ENCODE data around the gene ACER3. TPM values are rescaled to one million over a fixed set of nuclear protein-coding genes. Genes with fewer than 3 reads are reported as not detected.

The ACER3 gene
- total and polyA plus RNA-seq, 2 experiments from 2014 or later = 6.2 to 26.5 TPM

DNA sequence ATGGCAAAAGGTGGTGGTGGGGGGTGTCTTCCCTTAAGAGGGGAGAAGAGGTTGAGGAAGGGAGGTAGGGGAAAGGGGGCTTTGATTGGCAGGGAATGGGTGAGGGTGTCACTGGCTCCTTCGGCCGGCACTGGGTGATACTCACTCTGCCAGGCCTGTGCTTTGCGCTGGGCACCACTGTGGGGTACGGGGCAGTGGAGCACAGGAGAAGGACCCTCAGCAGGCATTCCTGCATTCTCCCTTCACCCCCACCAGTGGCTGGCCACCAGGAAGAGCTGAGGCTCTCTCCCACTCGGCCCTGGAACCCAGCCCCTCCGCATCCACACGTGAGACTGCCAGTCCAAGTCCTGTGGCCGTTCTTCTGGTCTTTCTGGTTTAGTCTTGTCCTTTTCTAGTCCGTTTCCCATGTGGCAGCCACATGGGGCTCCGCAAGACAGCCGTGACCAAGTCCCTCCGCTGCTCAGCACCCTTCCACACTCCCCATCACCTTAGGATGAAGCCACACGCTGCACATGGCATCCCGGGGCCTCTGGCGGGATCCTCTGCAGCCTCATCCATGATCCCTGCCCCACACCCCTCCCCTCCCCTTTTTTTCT lies 214.0 kb downstream of the ACER3 start:
- TF ChIP-seq STAT1 (IDR thresholded peaks at IDR 0.05; ENCODE audit: unreplicated experiment) = no peak
- no peak for TF ChIP-seq CREB1 (CRISPR knock-in tag; IDR thresholded peaks at IDR 0.05; ENCODE audit: low read depth)
- TF ChIP-seq, protein P1, sequence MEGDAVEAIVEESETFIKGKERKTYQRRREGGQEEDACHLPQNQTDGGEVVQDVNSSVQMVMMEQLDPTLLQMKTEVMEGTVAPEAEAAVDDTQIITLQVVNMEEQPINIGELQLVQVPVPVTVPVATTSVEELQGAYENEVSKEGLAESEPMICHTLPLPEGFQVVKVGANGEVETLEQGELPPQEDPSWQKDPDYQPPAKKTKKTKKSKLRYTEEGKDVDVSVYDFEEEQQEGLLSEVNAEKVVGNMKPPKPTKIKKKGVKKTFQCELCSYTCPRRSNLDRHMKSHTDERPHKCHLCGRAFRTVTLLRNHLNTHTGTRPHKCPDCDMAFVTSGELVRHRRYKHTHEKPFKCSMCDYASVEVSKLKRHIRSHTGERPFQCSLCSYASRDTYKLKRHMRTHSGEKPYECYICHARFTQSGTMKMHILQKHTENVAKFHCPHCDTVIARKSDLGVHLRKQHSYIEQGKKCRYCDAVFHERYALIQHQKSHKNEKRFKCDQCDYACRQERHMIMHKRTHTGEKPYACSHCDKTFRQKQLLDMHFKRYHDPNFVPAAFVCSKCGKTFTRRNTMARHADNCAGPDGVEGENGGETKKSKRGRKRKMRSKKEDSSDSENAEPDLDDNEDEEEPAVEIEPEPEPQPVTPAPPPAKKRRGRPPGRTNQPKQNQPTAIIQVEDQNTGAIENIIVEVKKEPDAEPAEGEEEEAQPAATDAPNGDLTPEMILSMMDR (conservative IDR thresholded peaks at IDR 0.05; ENCODE audit: low read depth in 2 of 2) = no peak
- no peak for TF ChIP-seq NANOG (IDR thresholded peaks at IDR 0.05; ENCODE audit: borderline replicate concordance)
- no peak for TF ChIP-seq JUNB (IDR thresholded peaks at IDR 0.05; ENCODE audit: unreplicated experiment)
- TF ChIP-seq, protein P2, sequence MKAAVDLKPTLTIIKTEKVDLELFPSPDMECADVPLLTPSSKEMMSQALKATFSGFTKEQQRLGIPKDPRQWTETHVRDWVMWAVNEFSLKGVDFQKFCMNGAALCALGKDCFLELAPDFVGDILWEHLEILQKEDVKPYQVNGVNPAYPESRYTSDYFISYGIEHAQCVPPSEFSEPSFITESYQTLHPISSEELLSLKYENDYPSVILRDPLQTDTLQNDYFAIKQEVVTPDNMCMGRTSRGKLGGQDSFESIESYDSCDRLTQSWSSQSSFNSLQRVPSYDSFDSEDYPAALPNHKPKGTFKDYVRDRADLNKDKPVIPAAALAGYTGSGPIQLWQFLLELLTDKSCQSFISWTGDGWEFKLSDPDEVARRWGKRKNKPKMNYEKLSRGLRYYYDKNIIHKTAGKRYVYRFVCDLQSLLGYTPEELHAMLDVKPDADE (IDR thresholded peaks at IDR 0.05) = no peak
- TF ChIP-seq EZH2phosphoT487 (IDR thresholded peaks at IDR 0.05; ENCODE audit: unreplicated experiment) = no peak
- no peak for TF ChIP-seq EZH2 (IDR thresholded peaks at IDR 0.05; ENCODE audit: low read depth, unreplicated experiment)
- TF ChIP-seq ZNF331 (CRISPR knock-in tag; IDR thresholded peaks at IDR 0.05; ENCODE audit: low read depth) = no peak
- no peak for TF ChIP-seq ZNF114 (CRISPR knock-in tag; IDR thresholded peaks at IDR 0.05)
- Histone ChIP-seq H3K4me1 (ENCODE audit: insufficient read depth) (no peaks in the 10 kb centered on the region), H2AFZ (no peak overlapping the region), H3K4me3 (no peak overlapping the region), H3K27me3 (ENCODE audit: insufficient read depth) (no peaks in the 10 kb centered on the region), H3K9me2 (ENCODE audit: insufficient read depth) (no peaks in the 10 kb centered on the region), H3F3A (replicated peaks; ENCODE audit: low read depth) (no peaks in the 10 kb centered on the region), H3K4me2 (no peak overlapping the region), H4K20me1 (replicated peaks; ENCODE audit: insufficient read depth) (no peaks in the 10 kb centered on the region), H3K36me3 (ENCODE audit: insufficient read depth) (peaks cover 5% of the 10 kb centered on the region; the same call in 1 of the 2 replicates), H3K79me2 (replicated peaks; ENCODE audit: insufficient read depth) (peaks cover 12% of the 10 kb centered on the region; the same call in 1 of the 2 replicates), H3K27ac (ENCODE audit: low read depth) (no peak overlapping the region)
- no peak overlapping the region for H3K4me3 Mint-ChIP-seq
- H3K4me1 Mint-ChIP-seq = peaks cover 5% of the 10 kb centered on the region
- no peak for ATAC-seq
- no peaks in the 10 kb centered on the region; the same call in 2 of the 3 replicates for H3K36me3 Mint-ChIP-seq (ENCODE audit: low read depth)
- no peaks in the 10 kb centered on the region; the same call in 2 of the 3 replicates for H3K9me3 Mint-ChIP-seq
- H3K27ac Mint-ChIP-seq = no peak overlapping the region
- DNase-seq (ENCODE audit: low spot score) = no peak
- peaks cover 15% of the 10 kb centered on the region for H3K27me3 Mint-ChIP-seq (ENCODE audit: insufficient read depth, low read depth, poor library complexity)

DNA sequence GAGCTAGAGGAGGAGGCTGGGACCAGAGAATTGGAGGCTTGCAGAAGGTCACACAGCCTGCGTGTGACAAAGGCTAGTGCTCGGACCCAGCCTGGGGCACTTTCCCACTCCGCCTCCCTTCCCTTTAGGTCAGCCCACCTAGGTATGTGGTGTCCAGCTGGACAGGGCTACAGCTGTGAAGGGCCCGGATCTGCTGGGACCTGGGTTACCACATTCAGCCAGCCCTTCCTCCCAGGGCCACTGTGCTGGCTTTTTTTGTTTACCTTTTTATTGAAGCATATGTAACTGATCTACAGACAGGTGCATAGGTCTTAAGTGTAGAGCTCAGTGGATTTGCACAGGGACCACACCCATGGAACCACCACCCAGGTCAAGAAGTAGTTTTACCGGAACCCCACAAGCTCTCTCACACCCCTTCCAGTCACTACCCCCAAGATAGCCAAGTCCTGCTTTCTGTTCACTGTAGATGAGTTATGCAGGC lies 214.7 kb downstream of the ACER3 start:
- DNase-seq (ENCODE audit: low spot score) = no peak
- TF ChIP-seq EZH2 (IDR thresholded peaks at IDR 0.05; ENCODE audit: low read depth, unreplicated experiment) (no peak), ZNF331 (CRISPR knock-in tag; IDR thresholded peaks at IDR 0.05; ENCODE audit: low read depth) (no peak)
- TF ChIP-seq, protein P3, sequence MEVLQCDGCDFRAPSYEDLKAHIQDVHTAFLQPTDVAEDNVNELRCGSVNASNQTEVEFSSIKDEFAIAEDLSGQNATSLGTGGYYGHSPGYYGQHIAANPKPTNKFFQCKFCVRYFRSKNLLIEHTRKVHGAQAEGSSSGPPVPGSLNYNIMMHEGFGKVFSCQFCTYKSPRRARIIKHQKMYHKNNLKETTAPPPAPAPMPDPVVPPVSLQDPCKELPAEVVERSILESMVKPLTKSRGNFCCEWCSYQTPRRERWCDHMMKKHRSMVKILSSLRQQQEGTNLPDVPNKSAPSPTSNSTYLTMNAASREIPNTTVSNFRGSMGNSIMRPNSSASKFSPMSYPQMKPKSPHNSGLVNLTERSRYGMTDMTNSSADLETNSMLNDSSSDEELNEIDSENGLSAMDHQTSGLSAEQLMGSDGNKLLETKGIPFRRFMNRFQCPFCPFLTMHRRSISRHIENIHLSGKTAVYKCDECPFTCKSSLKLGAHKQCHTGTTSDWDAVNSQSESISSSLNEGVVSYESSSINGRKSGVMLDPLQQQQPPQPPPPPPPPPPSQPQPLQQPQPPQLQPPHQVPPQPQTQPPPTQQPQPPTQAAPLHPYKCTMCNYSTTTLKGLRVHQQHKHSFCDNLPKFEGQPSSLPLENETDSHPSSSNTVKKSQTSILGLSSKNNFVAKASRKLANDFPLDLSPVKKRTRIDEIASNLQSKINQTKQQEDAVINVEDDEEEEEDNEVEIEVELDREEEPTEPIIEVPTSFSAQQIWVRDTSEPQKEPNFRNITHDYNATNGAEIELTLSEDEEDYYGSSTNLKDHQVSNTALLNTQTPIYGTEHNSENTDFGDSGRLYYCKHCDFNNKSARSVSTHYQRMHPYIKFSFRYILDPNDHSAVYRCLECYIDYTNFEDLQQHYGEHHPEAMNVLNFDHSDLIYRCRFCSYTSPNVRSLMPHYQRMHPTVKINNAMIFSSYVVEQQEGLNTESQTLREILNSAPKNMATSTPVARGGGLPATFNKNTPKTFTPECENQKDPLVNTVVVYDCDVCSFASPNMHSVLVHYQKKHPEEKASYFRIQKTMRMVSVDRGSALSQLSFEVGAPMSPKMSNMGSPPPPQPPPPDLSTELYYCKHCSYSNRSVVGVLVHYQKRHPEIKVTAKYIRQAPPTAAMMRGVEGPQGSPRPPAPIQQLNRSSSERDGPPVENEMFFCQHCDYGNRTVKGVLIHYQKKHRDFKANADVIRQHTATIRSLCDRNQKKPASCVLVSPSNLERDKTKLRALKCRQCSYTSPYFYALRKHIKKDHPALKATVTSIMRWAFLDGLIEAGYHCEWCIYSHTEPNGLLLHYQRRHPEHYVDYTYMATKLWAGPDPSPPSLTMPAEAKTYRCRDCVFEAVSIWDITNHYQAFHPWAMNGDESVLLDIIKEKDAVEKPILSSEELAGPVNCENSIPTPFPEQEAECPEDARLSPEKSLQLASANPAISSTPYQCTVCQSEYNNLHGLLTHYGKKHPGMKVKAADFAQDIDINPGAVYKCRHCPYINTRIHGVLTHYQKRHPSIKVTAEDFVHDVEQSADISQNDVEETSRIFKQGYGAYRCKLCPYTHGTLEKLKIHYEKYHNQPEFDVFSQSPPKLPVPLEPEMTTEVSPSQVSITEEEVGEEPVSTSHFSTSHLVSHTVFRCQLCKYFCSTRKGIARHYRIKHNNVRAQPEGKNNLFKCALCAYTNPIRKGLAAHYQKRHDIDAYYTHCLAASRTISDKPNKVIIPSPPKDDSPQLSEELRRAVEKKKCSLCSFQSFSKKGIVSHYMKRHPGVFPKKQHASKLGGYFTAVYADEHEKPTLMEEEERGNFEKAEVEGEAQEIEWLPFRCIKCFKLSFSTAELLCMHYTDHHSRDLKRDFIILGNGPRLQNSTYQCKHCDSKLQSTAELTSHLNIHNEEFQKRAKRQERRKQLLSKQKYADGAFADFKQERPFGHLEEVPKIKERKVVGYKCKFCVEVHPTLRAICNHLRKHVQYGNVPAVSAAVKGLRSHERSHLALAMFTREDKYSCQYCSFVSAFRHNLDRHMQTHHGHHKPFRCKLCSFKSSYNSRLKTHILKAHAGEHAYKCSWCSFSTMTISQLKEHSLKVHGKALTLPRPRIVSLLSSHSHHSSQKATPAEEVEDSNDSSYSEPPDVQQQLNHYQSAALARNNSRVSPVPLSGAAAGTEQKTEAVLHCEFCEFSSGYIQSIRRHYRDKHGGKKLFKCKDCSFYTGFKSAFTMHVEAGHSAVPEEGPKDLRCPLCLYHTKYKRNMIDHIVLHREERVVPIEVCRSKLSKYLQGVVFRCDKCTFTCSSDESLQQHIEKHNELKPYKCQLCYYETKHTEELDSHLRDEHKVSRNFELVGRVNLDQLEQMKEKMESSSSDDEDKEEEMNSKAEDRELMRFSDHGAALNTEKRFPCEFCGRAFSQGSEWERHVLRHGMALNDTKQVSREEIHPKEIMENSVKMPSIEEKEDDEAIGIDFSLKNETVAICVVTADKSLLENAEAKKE (CRISPR knock-in tag; IDR thresholded peaks at IDR 0.05) = no peak
- TF ChIP-seq, protein P2 (IDR thresholded peaks at IDR 0.05) = no peak

More for the DNA sequence above, 214.7 kb downstream of the ACER3 start:
- peaks cover 16% of the 10 kb centered on the region; the same call in 1 of the 2 replicates for H3K79me2 ChIP-seq (replicated peaks; ENCODE audit: insufficient read depth)
- no peak overlapping the region for H2AFZ ChIP-seq
- Mint-ChIP-seq H3K9me3 (no peaks in the 10 kb centered on the region; the same call in 2 of the 3 replicates), H3K27me3 (ENCODE audit: insufficient read depth, low read depth, poor library complexity) (peaks cover 15% of the 10 kb centered on the region), H3K27ac (no peak overlapping the region), H3K4me1 (peaks cover 5% of the 10 kb centered on the region), H3K4me3 (no peak overlapping the region), H3K36me3 (ENCODE audit: low read depth) (no peaks in the 10 kb centered on the region; the same call in 2 of the 3 replicates)
- H3K27me3 ChIP-seq (ENCODE audit: insufficient read depth) = no peaks in the 10 kb centered on the region
- no peaks in the 10 kb centered on the region for H3K4me1 ChIP-seq (ENCODE audit: insufficient read depth)
- H3K27ac ChIP-seq (ENCODE audit: low read depth) = no peak overlapping the region
- ATAC-seq = no peak
- H3K36me3 ChIP-seq (ENCODE audit: insufficient read depth) = peaks cover 5% of the 10 kb centered on the region; the same call in 1 of the 2 replicates
- H3K9me2 ChIP-seq (ENCODE audit: insufficient read depth) = no peaks in the 10 kb centered on the region
- no peak overlapping the region for H3K4me3 ChIP-seq
- no peaks in the 10 kb centered on the region for H3F3A ChIP-seq (replicated peaks; ENCODE audit: low read depth)
- no peaks in the 10 kb centered on the region for H4K20me1 ChIP-seq (replicated peaks; ENCODE audit: insufficient read depth)
- no peak overlapping the region for H3K4me2 ChIP-seq
